Activated CD4-positive, alpha-beta memory T cell treated with anti-CD3 and anti-CD28 coated beads for 36 hours (primary cell): ENCODE data around the gene RASGRP1. TPM values are rescaled to one million over a fixed set of nuclear protein-coding genes. Genes with fewer than 3 reads are reported as not detected.
A peak's percentile ranks its signal among the peaks of the same experiment; 100 is the strongest.

Experiments
- CTCF ChIA-PET: fragments of 350-600 bp; sonication (Branson Sonifier 250); formaldehyde crosslinking; loops from one replicate; lab custom pipeline; 2021; ENCODE audit warnings: antibody characterized with exemption, inconsistent platforms; lab: Charles Lee
- POLR2A ChIA-PET: fragments of 350-600 bp; sonication (Branson Sonifier 250); formaldehyde crosslinking; loops from one replicate; lab custom pipeline; 2021; ENCODE audit warnings: antibody characterized with exemption; lab: Charles Lee
- DNase-seq: peaks from one replicate; pipeline ENCODE4 v3.0.0-alpha.2; 2020
- H3K27ac Mint-ChIP-seq: one replicate; pipeline ENCODE4 v1.8.0; 2021; ENCODE audit warnings: mixed read lengths
- H3K27me3 Mint-ChIP-seq: one replicate; pipeline ENCODE4 v1.8.0; 2021; ENCODE audit warnings: mixed read lengths
- H3K36me3 Mint-ChIP-seq: one replicate; pipeline ENCODE4 v1.8.0; 2021; ENCODE audit warnings: mixed read lengths
- H3K4me1 Mint-ChIP-seq: one replicate; pipeline ENCODE4 v1.8.0; 2021; ENCODE audit warnings: low read depth, mixed read lengths
- H3K4me3 Mint-ChIP-seq: one replicate; pipeline ENCODE4 v1.8.0; 2021; ENCODE audit warnings: mild to moderate bottlenecking, mixed read lengths
- H3K9me3 Mint-ChIP-seq: one replicate; pipeline ENCODE4 v1.8.0; 2021; ENCODE audit warnings: mixed read lengths
- intact Hi-C: fragments of 100-400 bp; cut with micrococcal nuclease; formaldehyde crosslinking; loops from one replicate; pipeline ENCODE4 v1.15.1; 2023
- total RNA-seq, 2 experiments: library from RNA; stranded (reverse); gene quantifications; one replicate each; pipeline ENCODE4 v1.2.3, GENCODE V29; 2021

RASGRP1 gene
- total RNA-seq, 2 experiments from 2014 or later, result 167 to 174 TPM

DNA sequence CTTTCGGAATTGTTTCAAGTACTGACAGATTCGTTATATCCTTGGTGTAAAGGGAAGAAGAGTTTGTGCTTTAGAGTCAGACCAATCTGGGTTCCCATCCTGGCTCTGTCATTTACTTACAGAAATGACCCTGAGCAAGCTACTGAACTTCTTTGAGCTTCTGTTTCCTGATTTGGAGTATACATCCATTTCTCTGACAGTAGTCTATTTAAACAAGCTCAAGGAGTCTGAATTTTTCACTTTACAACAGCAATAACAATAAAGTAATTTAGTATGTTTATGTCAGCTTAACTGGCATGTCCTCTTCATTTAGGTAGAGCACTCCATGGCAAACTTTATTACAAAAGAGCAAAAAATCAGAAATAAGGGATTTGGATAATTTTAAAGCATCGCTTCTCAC is 82.9 kb downstream of the RASGRP1 start:
- CTCF ChIA-PET, result interaction anchor here (1.3 to 3.1 kb wide), 3 partner anchors 82 to 218 kb away, joined by 3 to 19 read pairs (median 10); no protein-coding TSS in a partner anchor
- H3K27me3 Mint-ChIP-seq, result no peaks in the 10 kb centered on the region
- peaks cover 36% of the 10 kb centered on the region for H3K36me3 Mint-ChIP-seq
- no peak overlapping the region for H3K4me3 Mint-ChIP-seq
- no peaks in the 10 kb centered on the region for H3K9me3 Mint-ChIP-seq
- intact Hi-C loops, result no loop called here
- H3K4me1 Mint-ChIP-seq, result peaks cover 42% of the 10 kb centered on the region
- POLR2A ChIA-PET, result no interaction called here
- H3K27ac Mint-ChIP-seq, result no peak overlapping the region
- no peak for DNase-seq

DNA sequence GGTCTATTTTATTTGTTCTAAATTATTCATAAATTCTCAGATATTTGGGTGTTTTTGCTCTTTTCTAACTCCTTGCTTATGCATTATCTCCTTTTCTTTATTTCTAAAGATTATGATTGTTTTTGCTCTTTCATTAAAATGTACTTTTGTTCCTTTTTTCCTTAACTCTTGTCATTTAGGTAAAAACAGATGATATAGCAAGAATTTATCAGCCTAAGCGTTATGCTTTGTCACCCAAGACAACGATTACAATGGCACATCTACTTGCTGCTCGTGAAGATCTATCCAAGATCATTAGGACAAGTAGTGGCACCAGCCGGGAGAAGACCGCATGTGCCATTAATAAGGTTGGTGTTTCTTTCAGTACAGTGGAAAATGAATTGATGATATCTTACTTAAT is 83.5 kb downstream of the RASGRP1 start:
- intact Hi-C loops, result no loop called here
- no peak overlapping the region for H3K4me3 Mint-ChIP-seq
- no peaks in the 10 kb centered on the region for H3K9me3 Mint-ChIP-seq
- no peak for DNase-seq
- peaks cover 37% of the 10 kb centered on the region for H3K36me3 Mint-ChIP-seq
- ChIA-PET CTCF (interaction anchor here (1.3 to 3.1 kb wide), 2 partner anchors 83 to 209 kb away, joined by 3 to 19 read pairs; no protein-coding TSS in a partner anchor), POLR2A (no interaction called here)
- H3K27me3 Mint-ChIP-seq, result no peaks in the 10 kb centered on the region
- peaks cover 37% of the 10 kb centered on the region for H3K4me1 Mint-ChIP-seq
- peak overlapping the region; percentile 2 for H3K27ac Mint-ChIP-seq

DNA sequence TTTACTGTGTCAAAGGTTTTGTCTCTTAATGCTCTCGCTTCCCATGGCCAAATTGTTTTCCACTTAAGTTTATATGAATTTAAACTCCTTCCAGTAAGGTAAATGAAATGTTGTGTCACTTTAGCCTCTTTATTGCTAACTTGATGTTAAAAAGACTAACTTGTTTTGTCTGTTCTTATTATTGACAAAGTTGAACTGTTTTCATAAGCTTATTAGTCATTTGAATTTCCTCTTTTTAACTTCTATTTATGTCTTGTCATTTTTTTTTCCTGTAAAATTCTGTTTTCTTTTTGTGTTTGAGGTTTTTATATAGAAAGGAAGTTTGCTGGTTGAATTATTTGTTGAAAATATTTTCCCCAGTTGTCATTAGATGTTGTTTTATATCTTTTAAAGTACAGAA is 84.9 kb downstream of the RASGRP1 start:
- Mint-ChIP-seq H3K36me3 (peaks cover 36% of the 10 kb centered on the region), H3K27me3 (no peaks in the 10 kb centered on the region), H3K9me3 (no peaks in the 10 kb centered on the region), H3K27ac (no peak overlapping the region), H3K4me3 (no peak overlapping the region), H3K4me1 (peaks cover 27% of the 10 kb centered on the region)
- ChIA-PET POLR2A (no interaction called here), CTCF (interaction anchor here (0.6 to 6.0 kb wide), 3 partner anchors 62 to 220 kb away, joined by 3 to 84 read pairs (median 4); no protein-coding TSS in a partner anchor)
- DNase-seq, result no peak
- intact Hi-C loops, result no loop called here

DNA sequence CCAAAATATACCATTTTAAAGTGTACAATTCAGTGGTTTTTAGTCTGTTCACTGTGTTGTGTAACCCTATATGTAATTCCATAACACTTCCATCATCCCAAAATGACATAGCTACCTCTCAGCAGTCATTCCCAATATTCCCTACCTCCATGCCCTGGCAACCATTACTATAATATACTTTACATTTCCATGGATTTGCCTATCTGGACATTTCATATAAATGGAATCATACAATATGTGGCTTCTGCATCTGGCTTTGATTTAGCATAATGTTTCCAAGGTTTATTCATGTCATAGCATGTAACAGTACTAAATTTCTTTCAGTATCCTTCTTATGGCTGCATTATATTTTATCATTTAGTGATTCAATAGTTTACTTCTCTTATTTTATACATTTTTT is 85.3 kb downstream of the RASGRP1 start:
- CTCF ChIA-PET, result interaction anchor here (1.2 to 6.0 kb wide), 3 partner anchors 204 to 221 kb away, joined by 4 to 84 read pairs (median 18); no protein-coding TSS in a partner anchor
- no peak for DNase-seq
- POLR2A ChIA-PET, result interaction anchor here (1.2 kb wide), 1 partner anchor 25 kb away, joined by 4 read pairs; the partner anchor contains the start of gene FAM98B
- H3K9me3 Mint-ChIP-seq, result no peaks in the 10 kb centered on the region
- H3K27me3 Mint-ChIP-seq, result no peaks in the 10 kb centered on the region
- no peak overlapping the region for H3K27ac Mint-ChIP-seq
- H3K4me3 Mint-ChIP-seq, result no peak overlapping the region
- intact Hi-C loops, result no loop called here
- H3K36me3 Mint-ChIP-seq, result peaks cover 41% of the 10 kb centered on the region
- peaks cover 29% of the 10 kb centered on the region for H3K4me1 Mint-ChIP-seq

DNA sequence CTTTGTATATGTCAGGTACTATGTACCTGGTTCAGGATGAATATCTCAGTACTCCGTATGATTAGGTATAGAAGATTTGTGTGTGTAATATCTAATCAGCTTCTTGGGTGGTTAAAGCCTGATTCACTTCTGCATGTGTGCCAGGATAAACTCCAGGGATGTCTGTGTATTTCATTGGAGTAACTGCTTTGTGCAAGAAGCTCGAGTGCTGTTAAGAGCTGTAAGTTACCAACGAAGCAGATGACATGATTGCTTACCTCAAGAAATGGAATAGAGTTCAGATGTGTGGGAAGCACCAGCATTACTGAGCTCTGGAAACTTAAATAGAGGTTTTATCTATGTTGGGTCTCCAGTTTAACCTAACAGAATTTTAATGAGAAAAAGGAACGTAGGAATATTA is 87.0 kb downstream of the RASGRP1 start:
- POLR2A ChIA-PET, result interaction anchor here (1.2 to 1.3 kb wide), 2 partner anchors 78 to 84 kb away, joined by 3 to 4 read pairs; no protein-coding TSS in a partner anchor
- Mint-ChIP-seq H3K9me3 (no peaks in the 10 kb centered on the region), H3K27ac (no peak overlapping the region)

DNA sequence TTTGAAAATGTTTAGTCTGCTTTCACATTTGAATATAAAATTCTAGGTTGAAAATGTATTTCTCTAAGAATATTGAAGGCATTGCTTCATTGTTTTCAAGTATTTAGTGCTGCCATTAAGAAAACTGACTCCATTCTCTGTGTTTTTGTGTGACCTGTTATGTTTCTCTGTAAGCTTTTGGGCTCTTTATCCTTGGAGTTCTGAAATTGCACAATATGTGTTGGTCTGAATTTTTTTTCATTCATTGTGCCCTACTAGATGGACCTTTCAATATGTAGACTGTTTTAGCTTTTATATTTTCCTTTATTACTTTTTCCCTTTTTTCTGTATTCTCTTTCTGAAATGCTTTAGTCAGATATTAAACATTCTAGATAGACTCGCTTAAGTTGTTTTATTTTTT is 88.5 kb downstream of the RASGRP1 start:
- no peak overlapping the region for H3K27ac Mint-ChIP-seq
- POLR2A ChIA-PET, result no interaction called here
- intact Hi-C loops, result no loop called here

More for the DNA sequence above, 87.0 kb downstream of the RASGRP1 start:
- Mint-ChIP-seq H3K27me3 (no peaks in the 10 kb centered on the region), H3K4me1 (peaks cover 27% of the 10 kb centered on the region), H3K4me3 (no peak overlapping the region), H3K36me3 (peaks cover 42% of the 10 kb centered on the region)
- CTCF ChIA-PET, result interaction anchor here (0.5 to 6.0 kb wide), 7 partner anchors 12 to 230 kb away, joined by 3 to 84 read pairs (median 8); no protein-coding TSS in a partner anchor
- DNase-seq, result no peak
- intact Hi-C loops, result no loop called here

DNA sequence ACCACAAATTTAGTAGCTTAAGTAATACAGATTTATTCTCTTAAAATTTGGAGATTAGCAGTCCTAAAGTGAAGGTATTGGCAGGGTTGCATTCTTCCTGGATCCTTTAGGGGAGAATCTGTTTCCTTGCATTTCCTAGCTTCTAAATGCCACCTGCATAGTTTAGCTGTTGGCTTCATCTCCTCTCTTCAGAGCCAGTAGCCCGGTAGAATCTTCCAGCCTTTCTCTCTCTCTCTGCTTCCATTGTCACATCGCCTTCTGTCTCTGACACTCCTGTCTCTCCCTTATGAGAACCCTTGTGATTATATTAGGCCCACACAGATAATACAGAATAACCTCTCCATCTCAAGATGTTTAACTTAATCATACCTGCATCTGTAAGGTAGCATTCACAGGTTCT is 89.3 kb downstream of the RASGRP1 start:
- intact Hi-C loops, result no loop called here
- Mint-ChIP-seq H3K4me3 (no peak overlapping the region), H3K27ac (no peak overlapping the region), H3K27me3 (no peaks in the 10 kb centered on the region), H3K36me3 (peaks cover 37% of the 10 kb centered on the region), H3K9me3 (no peaks in the 10 kb centered on the region), H3K4me1 (peaks cover 15% of the 10 kb centered on the region)
- CTCF ChIA-PET, result interaction anchor here (0.8 to 6.0 kb wide), 13 partner anchors 12 to 225 kb away, joined by 3 to 84 read pairs (median 4); partner anchors contain the start of genes FAM98B and RASGRP1
- no peak for DNase-seq
- POLR2A ChIA-PET, result interaction anchor here (1.3 kb wide), 1 partner anchor 21 kb away, joined by 4 read pairs; the partner anchor contains the start of gene FAM98B

More for the DNA sequence above, 88.5 kb downstream of the RASGRP1 start:
- Mint-ChIP-seq H3K4me3 (no peak overlapping the region), H3K9me3 (no peaks in the 10 kb centered on the region), H3K4me1 (peaks cover 17% of the 10 kb centered on the region), H3K36me3 (peaks cover 38% of the 10 kb centered on the region), H3K27me3 (no peaks in the 10 kb centered on the region)
- no peak for DNase-seq
- CTCF ChIA-PET, result interaction anchor here (1.3 to 6.0 kb wide), 4 partner anchors 22 to 232 kb away, joined by 3 to 84 read pairs (median 6); no protein-coding TSS in a partner anchor

DNA sequence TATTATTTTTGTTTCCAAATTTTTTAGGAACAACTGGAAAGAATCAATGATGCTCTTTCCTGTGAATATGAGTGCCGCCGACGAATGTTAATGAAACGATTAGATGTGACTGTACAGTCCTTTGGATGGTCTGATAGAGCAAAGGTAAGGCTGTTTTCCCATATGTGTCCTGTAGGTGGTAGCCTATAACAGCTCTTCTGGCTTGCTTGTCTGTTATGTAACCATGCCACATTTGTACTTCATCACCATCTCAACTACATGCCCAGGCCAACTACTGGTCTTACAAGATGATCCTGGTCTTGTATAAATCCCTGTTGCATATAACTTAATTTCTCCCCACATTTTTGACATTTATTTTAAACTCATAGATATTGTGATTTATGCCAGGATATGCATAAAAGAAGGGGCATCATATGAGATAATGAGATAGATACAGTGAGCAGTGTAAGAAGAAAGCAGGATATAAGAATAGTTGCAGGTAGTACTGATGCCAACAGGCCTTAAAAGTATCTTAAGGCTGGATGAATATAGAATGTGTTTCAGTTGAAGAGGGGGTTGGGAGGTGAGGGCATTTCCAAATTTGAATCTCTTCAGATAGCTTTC is 90.4 kb downstream of the RASGRP1 start:
- H3K27me3 Mint-ChIP-seq, result no peaks in the 10 kb centered on the region
- peaks cover 37% of the 10 kb centered on the region for H3K36me3 Mint-ChIP-seq
- ChIA-PET CTCF (interaction anchor here (0.6 to 6.0 kb wide), 19 partner anchors 10 to 426 kb away, joined by 3 to 84 read pairs (median 4); partner anchors contain the start of genes FAM98B and RASGRP1), POLR2A (interaction anchor here (1.3 kb wide), 1 partner anchor 20 kb away, joined by 4 read pairs; the partner anchor contains the start of gene FAM98B)
- DNase-seq, result no peak
- peaks cover 9% of the 10 kb centered on the region for H3K4me1 Mint-ChIP-seq
- H3K9me3 Mint-ChIP-seq, result no peaks in the 10 kb centered on the region
- intact Hi-C loops, result loop anchor here (1.0 kb wide), 4 partner anchors 86 to 225 kb away; no protein-coding TSS in a partner anchor
- no peak overlapping the region for H3K4me3 Mint-ChIP-seq
- H3K27ac Mint-ChIP-seq, result no peak overlapping the region

DNA sequence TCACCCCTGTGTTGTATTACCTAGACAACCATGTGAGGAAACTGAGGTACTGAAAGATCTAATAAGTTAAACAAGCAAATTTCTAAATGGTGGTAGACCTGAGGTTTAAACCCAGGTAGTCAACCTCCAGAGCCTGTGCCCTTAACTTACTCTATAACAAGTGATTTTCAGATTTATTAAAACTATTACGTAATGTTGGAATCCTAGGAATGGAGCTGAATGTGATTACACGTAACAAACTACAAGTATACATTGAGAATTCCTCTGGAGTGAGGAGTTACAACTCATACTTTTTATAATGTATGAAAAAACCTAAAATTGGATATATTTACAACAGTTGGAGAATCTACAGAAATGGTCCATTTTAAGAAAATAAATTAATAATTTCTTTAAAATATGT is 92.6 kb downstream of the RASGRP1 start:
- H3K27me3 Mint-ChIP-seq, result no peaks in the 10 kb centered on the region
- H3K4me3 Mint-ChIP-seq, result no peak overlapping the region
- DNase-seq, result no peak
- H3K36me3 Mint-ChIP-seq, result peaks cover 27% of the 10 kb centered on the region
- no peak overlapping the region for H3K27ac Mint-ChIP-seq
- H3K9me3 Mint-ChIP-seq, result no peaks in the 10 kb centered on the region
- CTCF ChIA-PET, result interaction anchor here (0.9 to 5.7 kb wide), 10 partner anchors 14 to 344 kb away, joined by 3 to 56 read pairs (median 6); partner anchors contain the start of gene RASGRP1
- intact Hi-C loops, result no loop called here
- POLR2A ChIA-PET, result interaction anchor here (0.8 kb wide), 1 partner anchor 17 kb away, joined by 3 read pairs; no protein-coding TSS in a partner anchor
- H3K4me1 Mint-ChIP-seq, result peaks cover 3% of the 10 kb centered on the region

DNA sequence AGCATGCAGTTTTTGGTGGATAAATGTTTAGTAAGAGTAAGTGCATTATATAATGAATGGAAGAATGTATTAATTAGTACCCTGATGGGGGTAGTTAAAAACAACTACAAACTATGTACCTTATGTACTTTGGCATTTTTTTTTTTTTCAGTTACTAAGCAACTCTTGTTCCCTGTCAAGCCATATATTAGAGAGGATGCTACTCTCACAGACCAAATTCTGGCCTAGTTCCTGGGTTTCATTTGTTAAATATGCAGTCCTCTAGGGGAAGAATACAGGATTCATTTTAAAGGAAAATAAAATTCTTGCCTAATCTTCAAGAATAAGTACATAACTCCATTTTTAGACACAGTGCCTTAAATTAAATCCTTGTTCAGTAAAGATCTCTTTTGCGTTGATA is 93.8 kb downstream of the RASGRP1 start:
- no peak overlapping the region for H3K27ac Mint-ChIP-seq
- ChIA-PET POLR2A (no interaction called here), CTCF (interaction anchor here (1.0 to 5.7 kb wide), 4 partner anchors 30 to 233 kb away, joined by 3 to 56 read pairs (median 28); no protein-coding TSS in a partner anchor)
- H3K9me3 Mint-ChIP-seq, result no peaks in the 10 kb centered on the region
- no peaks in the 10 kb centered on the region for H3K27me3 Mint-ChIP-seq
- intact Hi-C loops, result no loop called here
- peaks cover 3% of the 10 kb centered on the region for H3K4me1 Mint-ChIP-seq
- H3K36me3 Mint-ChIP-seq, result peaks cover 22% of the 10 kb centered on the region
- no peak overlapping the region for H3K4me3 Mint-ChIP-seq
- DNase-seq, result no peak

DNA sequence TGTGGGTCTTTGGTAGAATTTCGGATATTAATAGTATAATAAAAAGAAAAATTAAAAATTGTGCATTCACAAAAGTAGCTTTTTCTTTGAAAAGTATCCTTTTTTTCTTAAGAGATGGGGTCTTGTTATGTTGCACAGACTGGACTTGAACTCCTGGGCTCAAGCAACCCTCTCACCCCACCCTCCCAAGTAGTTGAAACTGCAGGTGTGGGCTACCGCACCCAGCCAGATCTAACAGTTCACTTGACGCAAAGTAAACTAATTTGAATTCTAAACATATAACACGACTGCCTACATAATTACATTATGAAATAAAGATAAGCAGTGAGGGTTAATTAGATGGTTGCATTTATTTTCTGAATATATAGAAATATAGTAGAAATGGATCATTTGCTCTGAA is 99.9 kb downstream of the RASGRP1 start:
- ChIA-PET CTCF (interaction anchor here (0.6 to 2.9 kb wide), 5 partner anchors 10 to 243 kb away, joined by 3 to 15 read pairs (median 4); no protein-coding TSS in a partner anchor), POLR2A (no interaction called here)
- no peak overlapping the region for H3K4me3 Mint-ChIP-seq
- no peak for DNase-seq
- H3K27ac Mint-ChIP-seq, result no peak overlapping the region
- H3K4me1 Mint-ChIP-seq, result peaks cover 24% of the 10 kb centered on the region
- intact Hi-C loops, result no loop called here
- peaks cover 4% of the 10 kb centered on the region for H3K36me3 Mint-ChIP-seq
- H3K27me3 Mint-ChIP-seq, result no peaks in the 10 kb centered on the region
- no peaks in the 10 kb centered on the region for H3K9me3 Mint-ChIP-seq

DNA sequence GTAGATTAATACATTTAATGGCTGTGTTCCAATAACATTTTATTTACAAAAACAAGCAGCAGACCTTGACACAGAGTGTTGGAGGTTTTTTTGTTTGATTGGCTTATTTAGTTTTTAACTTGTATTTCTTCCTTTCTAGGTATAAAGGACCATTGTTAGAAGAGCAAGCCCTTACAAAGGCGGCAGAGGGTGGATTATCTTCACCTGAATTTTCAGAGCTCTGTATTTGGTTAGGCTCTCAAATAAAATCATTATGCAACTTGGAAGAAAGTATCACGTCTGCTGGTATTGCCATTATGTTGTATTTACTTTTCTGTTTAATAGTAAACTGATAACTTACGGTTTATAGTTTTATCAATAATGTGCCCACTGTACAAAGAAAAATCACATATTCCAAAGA is 100.7 kb downstream of the RASGRP1 start:
- intact Hi-C loops, result no loop called here
- Mint-ChIP-seq H3K27ac (no peak overlapping the region), H3K4me1 (peaks cover 25% of the 10 kb centered on the region), H3K27me3 (no peaks in the 10 kb centered on the region), H3K36me3 (peaks cover 4% of the 10 kb centered on the region), H3K9me3 (no peaks in the 10 kb centered on the region), H3K4me3 (no peak overlapping the region)
- DNase-seq, result no peak
- POLR2A ChIA-PET, result no interaction called here
- CTCF ChIA-PET, result interaction anchor here (0.9 to 2.9 kb wide), 2 partner anchors 10 to 236 kb away, joined by 3 to 15 read pairs; no protein-coding TSS in a partner anchor
